K562 (cell line): ENCODE data around the gene NAV2. TPM values are rescaled to one million over a fixed set of nuclear protein-coding genes. Genes with fewer than 3 reads are reported as not detected.

Experiments used
- ATAC-seq: fragments of 200-7000 bp; cut with Tn5 transposase; 3 replicates; pipeline ENCODE4 v1.9.1; 2020; ENCODE audit warnings: moderate library complexity
- BruUV-seq: library from RNA; stranded (reverse); fragments of 400-500 nt; replicated peaks from 2 replicates; lab custom pipeline; 2021; lab: Mats Ljungman, UMichigan
- CTCF ChIA-PET: fragments of 300-600 bp; formaldehyde crosslinking; extraction: SDS; loops from one replicate; lab custom pipeline; 2021; ENCODE audit warnings: low intra/inter-chr PET ratio; lab: Yijun Ruan, JAX
- POLR2A ChIA-PET: fragments of 300-600, 350-650 bp; sonication (Branson Sonifier 250); formaldehyde crosslinking; extraction: SDS; loops from one replicate; lab custom pipeline; 2021; ENCODE audit warnings: antibody characterized with exemption, inconsistent platforms; lab: Yijun Ruan, JAX
- DNase-seq, 4 experiments: peaks; one replicate each; pipeline versions ENCODE4 v3.0.0 to v3.0.0-alpha.2; 2011 to 2018; ENCODE audit warnings: low spot score in 3 of 4, mixed read lengths in 3 of 4; ENCODE audit errors: extremely low read depth in 1 of 4
- FAIRE-seq: peaks from 2 replicates; lab custom pipeline; 2011; peaks lifted over from hg19 to GRCh38; lab: Jason Lieb, UNC
- H2AFZ ChIP-seq: 2 replicates; pipeline ENCODE4 v1.6.0; 2011; ENCODE audit warnings: low read depth, low read length, control low read depth, inconsistent platforms
- H3K27ac ChIP-seq: fragments of 200-600 bp; 3 replicates; pipeline ENCODE4 v1.8.0; 2011; ENCODE audit warnings: low read depth, mild to moderate bottlenecking, control low read depth, inconsistent platforms, low read length, moderate library complexity, mixed read lengths; ENCODE audit errors: extremely low read depth
- H3K27me3 ChIP-seq, 2 experiments: fragments of 300-600 bp in 1 of 2; 2 replicates in 1 of 2; 3 replicates in 1 of 2; pipeline versions ENCODE4 v1.6.0 to v1.8.0; 2011; ENCODE audit warnings: inconsistent platforms in 2 of 2, low read length in 2 of 2, mild to moderate bottlenecking in 1 of 2, mixed read lengths in 1 of 2, moderate library complexity in 1 of 2; ENCODE audit not compliant: control insufficient read depth in 2 of 2, insufficient read depth in 2 of 2
- H3K36me3 ChIP-seq: fragments of 300-600 bp; 3 replicates; pipeline ENCODE4 v1.8.0; 2011; ENCODE audit warnings: mild to moderate bottlenecking, low read length, inconsistent platforms; ENCODE audit not compliant: control insufficient read depth, insufficient read depth
- H3K4me1 ChIP-seq, 2 experiments: fragments of 200-600 bp in 1 of 2; replicated peaks in 1 of 2; 2 replicates in 1 of 2; 3 replicates in 1 of 2; pipeline versions ENCODE4 v1.5.1 to v1.8.0; 2011; ENCODE audit warnings: inconsistent platforms in 2 of 2, low read length in 2 of 2, mild to moderate bottlenecking in 1 of 2, mixed read lengths in 1 of 2, moderate library complexity in 1 of 2; ENCODE audit not compliant: control insufficient read depth in 2 of 2, insufficient read depth in 2 of 2
- H3K4me2 ChIP-seq: 2 replicates; pipeline ENCODE4 v1.6.1; 2011; ENCODE audit warnings: low read length, control low read depth, inconsistent platforms, mixed read lengths; ENCODE audit not compliant: insufficient read depth
- H3K4me3 ChIP-seq: fragments of 200-600 bp; sonication (generic), shearing (Covaris generic); 2 replicates; pipeline ENCODE4 v1.5.1; 2016; ENCODE audit warnings: control low read depth, inconsistent platforms
- H3K79me2 ChIP-seq: fragments of 200-600 bp; 3 replicates; pipeline ENCODE4 v1.8.0; 2011; ENCODE audit warnings: low read length, inconsistent platforms; ENCODE audit not compliant: control insufficient read depth, insufficient read depth
- H3K9ac ChIP-seq, 2 experiments: 2 replicates each; pipeline versions ENCODE4 v1.6.0 to v1.6.1; 2011; ENCODE audit warnings: low read depth in 2 of 2, low read length in 2 of 2, control low read depth in 1 of 2, inconsistent platforms in 1 of 2, mild to moderate bottlenecking in 1 of 2, mixed read lengths in 1 of 2; ENCODE audit not compliant: insufficient read depth in 1 of 2
- H3K9me1 ChIP-seq: one replicate; pipeline ENCODE4 v1.6.0; 2011; ENCODE audit warnings: inconsistent platforms, mild to moderate bottlenecking, low read length, moderate library complexity; ENCODE audit not compliant: control insufficient read depth, insufficient read depth
- H3K9me3 ChIP-seq: replicated peaks from 2 replicates; pipeline ENCODE4 v1.5.1; 2011; ENCODE audit warnings: low read depth, low read length, inconsistent platforms; ENCODE audit not compliant: control insufficient read depth, insufficient read depth
- H4K20me1 ChIP-seq: replicated peaks from 2 replicates; pipeline ENCODE4 v1.6.1; 2011; ENCODE audit warnings: low read length, inconsistent platforms, mixed read lengths; ENCODE audit not compliant: control insufficient read depth, insufficient read depth
- DPF2 ChIP-seq: fragments of 450-650 bp; IDR thresholded peaks from 2 replicates; pipeline ENCODE4 v1.6.1; 2016
- HDAC2 ChIP-seq: fragments of 450-650 bp; IDR thresholded peaks from 2 replicates; pipeline ENCODE4 v1.6.1; 2016; ENCODE audit warnings: mild to moderate bottlenecking
- HDAC6 ChIP-seq: IDR thresholded peaks from 2 replicates; pipeline ENCODE4 v1.6.1; 2012; ENCODE audit warnings: low read depth, mild to moderate bottlenecking, control low read depth, inconsistent platforms, low read length, moderate library complexity
- MCM5 ChIP-seq: fragments of 450-650 bp; IDR thresholded peaks from 2 replicates; pipeline ENCODE4 v1.6.1; 2016; ENCODE audit warnings: low read depth
- MITF ChIP-seq: IDR thresholded peaks from 2 replicates; pipeline ENCODE4 v1.6.1; 2014; ENCODE audit warnings: antibody characterized with exemption
- NFE2 ChIP-seq: IDR thresholded peaks from 2 replicates; pipeline ENCODE4 v1.6.1; 2014; ENCODE audit warnings: antibody characterized with exemption, low read depth
- SIX5 ChIP-seq, 2 experiments: IDR thresholded peaks; 2 replicates each; pipeline ENCODE4 v1.6.1; 2011; ENCODE audit warnings: low read length in 2 of 2, borderline replicate concordance in 1 of 2, low read depth in 1 of 2, mild to moderate bottlenecking in 1 of 2, moderate library complexity in 1 of 2; ENCODE audit not compliant: insufficient read depth in 1 of 2
- ZKSCAN1 ChIP-seq: fragments of 150-350 bp; IDR thresholded peaks from 2 replicates; pipeline ENCODE4 v1.6.1; 2016; ENCODE audit warnings: low read depth, low read length
- ZNF584 ChIP-seq: fragments of 200-800 bp; sonication (Bioruptor generic); IDR thresholded peaks from 2 replicates; pipeline ENCODE4 v1.6.1; 2016; ENCODE audit warnings: low read depth, mild to moderate bottlenecking, missing genetic modification characterization, missing compliant biosample characterization
- WGBS: fragments of 100-300 bp; shearing (Covaris generic); methylation state at CpG from one replicate; pipeline ENCODE4 v1.1.6; 2016; ENCODE audit warnings: low coverage, mixed read lengths; ENCODE audit not compliant: insufficient coverage; ENCODE audit errors: missing lambda C conversion rate; 5-methylcytosine and 5-hydroxymethylcytosine counted together
- in situ Hi-C: fragments of 300-500 bp; cut with MboI; formaldehyde crosslinking; loops from 4 replicates; pipeline ENCODE4 v1.15.0; 2018; ENCODE audit warnings: inconsistent platforms, mixed read lengths
- intact Hi-C: fragments of 100-400 bp; cut with micrococcal nuclease; formaldehyde crosslinking; loops from 2 replicates; pipeline ENCODE4 v1.14.2; 2022
- polyA plus RNA-seq, 8 experiments: library from polyadenylated mRNA; depleted of rRNA in 4 of 8; stranded (reverse) in 5 of 8; unstranded in 3 of 8; fragments of >200 nt; fragmentation: Nextera tagmentation in 2 of 8; fragmentation: Illumina TruSeq in 1 of 8; extraction: Ambion mirVana in 2 of 8; extraction: Trizol in 1 of 8; gene quantifications; 2 replicates each; pipeline versions ENCODE4 v1.2.1 to v1.2.3, GENCODE V29; 2011 to 2014; ENCODE audit warnings: inconsistent platforms in 1 of 8, missing spikeins in 1 of 8
- total RNA-seq, 7 experiments: library from RNA; depleted of rRNA in 6 of 7; stranded (reverse); fragments of >200 nt in 6 of 7; fragmentation: Illumina TruSeq in 2 of 7; extraction: Trizol in 2 of 7; gene quantifications; 2 replicates each; pipeline versions ENCODE4 v1.2.1 to v1.2.3, GENCODE V29; 2011 to 2021; ENCODE audit warnings: low replicate concordance in 1 of 7

NAV2 gene
- total and polyA plus RNA-seq, 9 of the 15 experiments (the other 6 are each of a cell fraction or from before 2014, with no cell fraction given), result 0.03 to 0.35 (median 0.05) TPM

GRCh38 chr11:19892876-19893275, 180.2 kb downstream of the NAV2 start:
- no peaks in the 10 kb centered on the region for H3K36me3 ChIP-seq
- H3K4me2 ChIP-seq, result no peak overlapping the region
- H3K79me2 ChIP-seq, result no peaks in the 10 kb centered on the region
- WGBS, result 0% methylated on average over 1 of the region's 1 CpG
- TF ChIP-seq HDAC6, result no peak
- TF ChIP-seq ZNF584 (CRISPR knock-in tag), result no peak
- TF ChIP-seq NFE2, result no peak
- no peak for TF ChIP-seq SIX5 (IDR thresholded peaks at IDR 0.05; ENCODE audit: borderline replicate concordance in 1 of 2, insufficient read depth in 1 of 2, low read depth in 1 of 2, low read length in 2 of 2)
- TF ChIP-seq HDAC2, result no peak
- no peak for TF ChIP-seq MITF
- no peak for TF ChIP-seq DPF2
- no peak for TF ChIP-seq MCM5
- no peak for TF ChIP-seq ZKSCAN1
- no peaks in the 10 kb centered on the region for H3K4me1 ChIP-seq
- in situ Hi-C loops, result loop anchor here (25.0 kb wide), 1 partner anchor 581 kb away; no protein-coding TSS in a partner anchor
- intact Hi-C loops, result no loop called here
- H2AFZ ChIP-seq, result no peak overlapping the region
- POLR2A ChIA-PET, result no interaction called here
- CTCF ChIA-PET, result no interaction called here
- H3K27ac ChIP-seq, result no peak overlapping the region
- H3K4me3 ChIP-seq, result no peak overlapping the region
- no peak overlapping the region for H3K9ac ChIP-seq
- no peak for DNase-seq
- no peaks in the 10 kb centered on the region for H3K9me1 ChIP-seq
- peaks cover 5 to 28% of the 10 kb centered on the region in 2 experiments; a peak in 2 of 5 replicates for H3K27me3 ChIP-seq
- no peaks in the 10 kb centered on the region for H3K9me3 ChIP-seq
- BruUV-seq, result no TSS peak
- ATAC-seq, result no peak
- no peak for FAIRE-seq
- no peaks in the 10 kb centered on the region for H4K20me1 ChIP-seq
